Measurements from ENCODE around the gene OCA2.

- TF ChIP-seq CTCF (IDR thresholded peaks at IDR 0.05; ENCODE audit: control extremely low read depth in 1 of 3, insufficient read depth in 1 of 3, low read depth in 1 of 3, low read length in 3 of 3) (no peak), BRCA1 (IDR thresholded peaks at IDR 0.05; ENCODE audit: low read depth, low read length) (no peak), RAD21 (IDR thresholded peaks at IDR 0.05 in 1 of 2, conservative IDR thresholded peaks at IDR 0.05 in 1 of 2; ENCODE audit: low read depth in 2 of 2, low read length in 2 of 2) (no peak)
Observed at GRCh38 chr15:28124841-28125240, 25.7 kb upstream of the OCA2 start.

All from H1 (cell line).